Measurements from ENCODE around the gene SRSF5. TPM values are rescaled to one million over a fixed set of nuclear protein-coding genes. Genes with fewer than 3 reads are reported as not detected.

Gene SRSF5
- total and polyA plus RNA-seq, 5 donors from 2014 or later, result 909 to 1,477 (median 1,209) TPM

DNA sequence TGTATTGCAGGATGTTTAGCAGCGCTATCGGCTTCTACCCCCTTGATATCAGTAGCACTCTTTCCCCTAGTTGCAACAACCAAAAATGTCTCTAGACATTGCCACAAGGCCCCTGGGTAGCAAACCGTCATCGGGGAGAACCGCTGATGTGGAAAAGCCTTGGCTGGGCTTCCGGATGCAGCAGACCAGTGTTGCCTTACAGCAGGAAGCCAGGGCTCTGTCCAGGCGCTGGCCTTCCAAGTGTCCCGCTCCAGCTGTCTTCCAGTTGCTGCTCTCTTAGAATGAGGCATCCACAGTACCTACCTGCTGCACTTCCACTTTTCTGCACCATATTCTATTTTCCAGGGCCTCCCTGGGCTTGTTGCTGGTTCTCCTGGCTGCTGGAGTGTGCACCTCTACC lies 52.7 kb downstream of the SRSF5 start:
- DNase-seq, result no peak
- Mint-ChIP-seq H3K27ac (no peak overlapping the region), H3K9me3 (no peaks in the 10 kb centered on the region), H3K4me1 (peaks cover 0 to 5% (median 0%) of the 10 kb centered on the region in 4 donors), H3K36me3 (no peaks in the 10 kb centered on the region), H3K4me3 (no peak overlapping the region), H3K27me3 (peaks cover 11% of the 10 kb centered on the region)
- Histone ChIP-seq H3K27me3 (ENCODE audit: control insufficient read depth, insufficient read depth, low read length) (no peaks in the 10 kb centered on the region), H3K4me3 (ENCODE audit: low read depth, low read length) (no peak overlapping the region), H3K36me3 (ENCODE audit: control insufficient read depth, insufficient read depth, low read length) (no peaks in the 10 kb centered on the region), H3K9me3 (ENCODE audit: control insufficient read depth in 2 of 2, low read length in 2 of 2) (no peaks in the 10 kb centered on the region), H3K27ac (ENCODE audit: insufficient read depth, low read length, poor library complexity, severe bottlenecking) (no peak overlapping the region), H3K4me1 (ENCODE audit: control insufficient read depth, insufficient read depth, low read length, poor library complexity, severe bottlenecking) (no peaks in the 10 kb centered on the region)
- no peak for ATAC-seq (ENCODE audit: low read depth in 2 of 2)

DNA sequence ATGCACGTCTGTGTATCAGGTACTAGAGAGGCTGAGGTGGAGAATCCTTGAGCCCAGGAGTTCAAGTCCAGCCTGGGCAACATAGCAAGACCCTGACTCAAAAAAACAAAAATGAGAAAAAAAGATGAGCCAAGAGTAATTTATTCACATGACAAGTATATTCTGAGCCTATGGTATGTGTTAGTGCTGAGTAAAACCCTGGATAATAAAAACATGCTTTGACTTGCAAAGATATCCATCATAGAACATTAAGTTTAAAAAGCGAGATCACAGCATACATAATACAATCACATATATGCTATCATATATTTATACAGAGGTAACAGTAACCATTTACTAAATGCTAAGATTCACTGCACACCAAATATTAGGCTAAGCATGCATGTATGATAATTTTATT lies 54.0 kb downstream of the SRSF5 start:
- no peak overlapping the region for H3K4me3 ChIP-seq (ENCODE audit: low read depth, low read length)
- H3K27ac ChIP-seq (ENCODE audit: insufficient read depth, low read length, poor library complexity, severe bottlenecking), result no peak overlapping the region
- Mint-ChIP-seq H3K9me3 (no peaks in the 10 kb centered on the region), H3K27me3 (peaks cover 21% of the 10 kb centered on the region), H3K27ac (no peak overlapping the region), H3K4me1 (peaks cover 0 to 5% (median 0%) of the 10 kb centered on the region in 4 donors), H3K4me3 (no peak overlapping the region), H3K36me3 (no peaks in the 10 kb centered on the region)
- no peak for ATAC-seq (ENCODE audit: low read depth in 2 of 2)
- H3K36me3 ChIP-seq (ENCODE audit: control insufficient read depth, insufficient read depth, low read length), result no peaks in the 10 kb centered on the region
- H3K27me3 ChIP-seq (ENCODE audit: control insufficient read depth, insufficient read depth, low read length), result no peaks in the 10 kb centered on the region
- H3K4me1 ChIP-seq (ENCODE audit: control insufficient read depth, insufficient read depth, low read length, poor library complexity, severe bottlenecking), result no peaks in the 10 kb centered on the region
- no peak for DNase-seq
- H3K9me3 ChIP-seq (ENCODE audit: control insufficient read depth in 2 of 2, low read length in 2 of 2), result no peaks in the 10 kb centered on the region

Other genes with a start within 250 kb of the SRSF5 start
- not detected for gene CCDC177, start 192.3 kb upstream of the SRSF5 start, total RNA-seq
- gene CCDC177, start 192.3 kb upstream of the SRSF5 start, polyA plus RNA-seq, result not detected
- gene SUSD6, start 155.5 kb upstream of the SRSF5 start, total RNA-seq, result 101 TPM
- 10 to 100 TPM in 1 of 4 donors, 1 to 10 TPM in 3; 7.7 to 15.2 (median 9.0) TPM for gene SUSD6, start 155.5 kb upstream of the SRSF5 start, polyA plus RNA-seq
- gene SLC10A1, start 30.1 kb downstream of the SRSF5 start, total RNA-seq, result not detected
- gene SLC10A1, start 30.1 kb downstream of the SRSF5 start, polyA plus RNA-seq, result under 1 TPM in 3 of 4 donors, not detected in 1; 0.17 to 0.39 (median 0.21) TPM
- gene SMOC1, start 112.3 kb downstream of the SRSF5 start, total RNA-seq, result not detected
- gene SMOC1, start 112.3 kb downstream of the SRSF5 start, polyA plus RNA-seq, result not detected

Data from CD4-positive, CD25-positive, alpha-beta regulatory T cell (primary cell).